ENCODE data around the gene TPO. TPM values are rescaled to one million over a fixed set of nuclear protein-coding genes. Genes with fewer than 3 reads are reported as not detected.
"Not testable (repeated sequence)": the region's sequence is repeated elsewhere in the genome, so short reads cannot be mapped to it uniquely, and the experiment has no call there.

TPO gene
- total RNA-seq, 4 donors from 2014 or later: 0.93 to 4.6 (median 1.3) TPM

DNA sequence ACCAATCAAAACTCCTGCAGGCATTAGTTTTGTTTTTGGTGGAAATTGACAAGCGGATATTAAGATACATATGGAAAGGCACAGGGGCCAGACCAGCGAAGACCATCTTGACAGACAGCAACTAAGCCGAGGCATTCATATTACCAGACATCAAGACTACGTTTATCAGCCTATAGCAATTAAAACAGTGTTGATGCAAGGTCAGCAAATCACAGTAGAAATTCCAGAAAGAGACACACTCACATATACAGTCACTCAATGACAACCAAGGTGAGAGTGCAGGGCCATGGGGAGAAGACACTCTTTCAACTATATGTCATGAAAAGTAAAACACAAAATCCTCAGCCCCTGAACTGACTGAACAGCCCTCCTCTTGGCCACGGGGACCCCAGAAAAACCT is 164.6 kb downstream of the TPO start:
- Histone ChIP-seq H3K4me3 (no peak overlapping the region), H3K9me3 (no peaks in the 10 kb centered on the region), H3K4me1 (no peaks in the 10 kb centered on the region), H3K36me3 (no peaks in the 10 kb centered on the region), H3K27me3 (no peaks in the 10 kb centered on the region), H3K27ac (no peak overlapping the region)
- no peak for DNase-seq (ENCODE audit: low spot score in 2 of 2)
- 90% methylated on average over 5 of the region's 5 CpGs for WGBS
- TF ChIP-seq, protein P1, sequence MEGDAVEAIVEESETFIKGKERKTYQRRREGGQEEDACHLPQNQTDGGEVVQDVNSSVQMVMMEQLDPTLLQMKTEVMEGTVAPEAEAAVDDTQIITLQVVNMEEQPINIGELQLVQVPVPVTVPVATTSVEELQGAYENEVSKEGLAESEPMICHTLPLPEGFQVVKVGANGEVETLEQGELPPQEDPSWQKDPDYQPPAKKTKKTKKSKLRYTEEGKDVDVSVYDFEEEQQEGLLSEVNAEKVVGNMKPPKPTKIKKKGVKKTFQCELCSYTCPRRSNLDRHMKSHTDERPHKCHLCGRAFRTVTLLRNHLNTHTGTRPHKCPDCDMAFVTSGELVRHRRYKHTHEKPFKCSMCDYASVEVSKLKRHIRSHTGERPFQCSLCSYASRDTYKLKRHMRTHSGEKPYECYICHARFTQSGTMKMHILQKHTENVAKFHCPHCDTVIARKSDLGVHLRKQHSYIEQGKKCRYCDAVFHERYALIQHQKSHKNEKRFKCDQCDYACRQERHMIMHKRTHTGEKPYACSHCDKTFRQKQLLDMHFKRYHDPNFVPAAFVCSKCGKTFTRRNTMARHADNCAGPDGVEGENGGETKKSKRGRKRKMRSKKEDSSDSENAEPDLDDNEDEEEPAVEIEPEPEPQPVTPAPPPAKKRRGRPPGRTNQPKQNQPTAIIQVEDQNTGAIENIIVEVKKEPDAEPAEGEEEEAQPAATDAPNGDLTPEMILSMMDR (IDR thresholded peaks at IDR 0.05): no peak
- TF ChIP-seq POLR2A (IDR thresholded peaks at IDR 0.05) (no peak), POLR2AphosphoS5 (IDR thresholded peaks at IDR 0.05) (no peak), EP300 (IDR thresholded peaks at IDR 0.05) (no peak)

DNA sequence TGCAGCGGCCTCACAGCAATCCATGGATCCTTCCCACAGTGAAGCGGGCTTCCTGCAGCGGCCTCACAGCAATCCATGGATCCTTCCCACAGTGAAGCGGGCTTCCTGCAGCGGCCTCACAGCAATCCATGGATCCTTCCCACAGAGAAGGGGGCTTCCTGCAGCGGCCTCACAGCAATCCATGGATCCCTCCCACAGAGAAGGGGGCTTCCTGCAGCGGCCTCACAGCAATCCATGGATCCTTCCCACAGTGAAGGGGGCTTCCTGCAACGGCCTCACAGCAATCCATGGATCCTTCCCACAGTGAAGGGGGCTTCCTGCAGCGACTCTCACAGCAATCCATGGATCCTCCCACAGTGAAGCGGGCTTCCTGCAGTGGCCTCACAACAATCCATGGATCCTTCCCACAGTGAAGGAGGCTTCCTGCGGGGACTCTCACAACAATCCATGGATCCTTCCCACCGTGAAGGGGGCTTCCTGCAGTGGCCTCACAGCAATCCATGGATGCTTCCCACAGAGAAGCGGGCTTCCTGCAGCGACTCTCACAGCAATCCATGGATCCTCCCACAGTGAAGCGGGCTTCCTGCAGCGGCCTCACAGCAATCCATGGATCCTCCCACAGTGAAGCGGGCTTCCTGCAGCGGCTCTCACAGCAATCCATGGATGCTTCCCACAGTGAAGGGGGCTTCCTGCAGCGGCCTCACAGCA is 168.1 kb downstream of the TPO start:
- H3K27ac ChIP-seq; H3K36me3 ChIP-seq; H3K4me1 ChIP-seq; H3K27me3 ChIP-seq; H3K4me3 ChIP-seq; DNase-seq (ENCODE audit: low spot score in 2 of 2); H3K9me3 ChIP-seq: not testable (repeated sequence)
- 81% methylated on average over 6 of the region's 19 CpGs for WGBS

DNA sequence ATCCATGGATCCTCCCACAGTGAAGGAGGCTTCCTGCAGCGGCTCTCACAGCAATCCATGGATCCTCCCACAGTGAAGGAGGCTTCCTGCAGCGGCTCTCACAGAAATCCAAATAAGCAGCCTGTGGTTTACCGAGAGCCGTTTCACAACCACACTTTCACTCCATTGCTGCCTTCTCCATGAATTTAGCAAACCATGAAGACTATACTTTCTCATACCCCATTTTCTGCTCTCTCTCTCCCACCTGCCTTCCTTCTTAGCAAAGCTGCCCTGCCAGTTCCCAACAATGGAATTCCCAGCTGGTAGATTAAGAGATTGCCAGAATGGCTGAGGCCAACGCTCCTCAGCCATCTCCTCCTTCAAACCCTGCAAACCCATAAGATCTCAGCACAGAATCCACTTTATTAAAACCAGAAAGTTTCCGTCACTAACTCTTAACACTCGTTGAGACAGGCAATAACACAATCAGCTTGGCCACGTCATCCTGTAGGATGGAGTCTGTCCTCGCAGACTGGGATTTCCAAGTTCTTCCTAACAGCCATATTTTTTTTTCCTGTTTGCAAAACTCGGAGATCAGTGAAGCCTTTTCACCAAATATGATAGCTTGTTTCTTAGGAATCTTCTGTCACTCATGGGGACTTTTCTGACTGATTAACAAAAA is 168.8 kb downstream of the TPO start:
- H3K36me3 ChIP-seq: no peaks in the 10 kb centered on the region
- no peaks in the 10 kb centered on the region for H3K4me1 ChIP-seq
- no peak overlapping the region for H3K4me3 ChIP-seq
- TF ChIP-seq POLR2AphosphoS5 (IDR thresholded peaks at IDR 0.05) (no peak), POLR2A (IDR thresholded peaks at IDR 0.05) (no peak), EP300 (IDR thresholded peaks at IDR 0.05) (no peak)
- TF ChIP-seq, protein P1 (IDR thresholded peaks at IDR 0.05): no peak
- no peak for DNase-seq (ENCODE audit: low spot score in 2 of 2)
- 49% methylated on average over 9 of the region's 10 CpGs for WGBS
- no peaks in the 10 kb centered on the region for H3K9me3 ChIP-seq
- no peaks in the 10 kb centered on the region for H3K27me3 ChIP-seq
- H3K27ac ChIP-seq: no peak overlapping the region

DNA sequence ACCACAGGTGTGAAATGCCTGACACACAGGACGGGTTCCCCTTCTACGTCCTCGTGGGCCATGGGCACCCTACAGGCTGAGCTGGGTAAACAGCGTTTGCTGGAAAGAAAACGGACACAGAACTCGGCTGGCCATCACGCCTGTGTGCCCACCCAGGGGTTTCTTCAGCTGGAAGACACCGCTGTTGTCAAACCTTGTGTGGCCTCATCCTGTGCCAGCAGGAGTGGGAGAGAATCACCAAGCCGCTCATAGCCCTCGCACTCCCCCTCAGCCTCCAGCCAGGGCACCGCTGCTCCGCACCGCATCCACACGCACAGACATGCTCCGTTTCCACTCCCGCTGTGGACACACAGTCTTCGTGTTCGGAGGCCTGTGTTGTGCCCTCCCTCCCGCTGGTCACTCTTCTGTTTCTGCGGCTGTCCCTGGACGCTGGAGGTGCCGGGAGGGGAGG is 169.7 kb downstream of the TPO start:
- no peak for TF ChIP-seq POLR2A (IDR thresholded peaks at IDR 0.05)
- 89% methylated on average over 22 of the region's 22 CpGs for WGBS
- H3K4me1 ChIP-seq: no peaks in the 10 kb centered on the region
- no peak overlapping the region for H3K4me3 ChIP-seq
- peaks cover 2% of the 10 kb centered on the region for H3K27me3 ChIP-seq
- no peak overlapping the region for H3K27ac ChIP-seq
- peak in 1 of 2 donors; percentile 76 for DNase-seq (ENCODE audit: low spot score in 2 of 2)
- no peaks in the 10 kb centered on the region for H3K9me3 ChIP-seq
- no peaks in the 10 kb centered on the region for H3K36me3 ChIP-seq

DNA sequence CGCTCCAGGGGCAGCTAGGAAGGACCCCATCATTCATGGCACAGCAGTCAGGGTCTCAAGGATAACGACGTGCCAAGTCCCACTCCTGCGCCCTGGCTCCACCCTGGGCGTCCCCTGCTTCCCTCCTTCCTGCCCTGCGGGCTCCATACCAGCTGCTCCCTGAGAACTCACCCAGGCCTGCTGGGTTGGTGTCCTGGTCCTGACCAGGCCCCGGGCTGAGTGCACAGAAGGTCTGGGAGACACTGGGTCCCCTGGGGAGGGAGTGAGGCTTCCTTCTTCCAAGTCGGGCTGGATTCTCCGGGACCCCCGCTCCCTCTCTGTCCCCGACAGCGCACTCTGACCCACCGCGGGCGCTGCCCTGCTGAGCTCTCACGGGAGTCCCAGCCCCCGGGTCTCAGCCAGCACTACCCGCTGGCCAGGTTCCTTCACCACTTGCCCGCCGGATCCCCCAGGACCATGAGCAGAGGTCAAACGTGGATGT is 170.8 kb downstream of the TPO start:
- Histone ChIP-seq H3K4me3 (no peak overlapping the region), H3K4me1 (no peaks in the 10 kb centered on the region), H3K36me3 (no peaks in the 10 kb centered on the region), H3K27ac (no peak overlapping the region), H3K27me3 (peaks cover 9% of the 10 kb centered on the region), H3K9me3 (no peaks in the 10 kb centered on the region)
- peak in 1 of 2 donors; percentile 77 for DNase-seq (ENCODE audit: low spot score in 2 of 2)
- 91% methylated on average over 14 of the region's 21 CpGs for WGBS
- no peak for TF ChIP-seq EP300 (IDR thresholded peaks at IDR 0.05)
- no peak for TF ChIP-seq POLR2A (IDR thresholded peaks at IDR 0.05)
- TF ChIP-seq, protein P1 (IDR thresholded peaks at IDR 0.05): no peak
- TF ChIP-seq POLR2AphosphoS5 (IDR thresholded peaks at IDR 0.05): no peak

DNA sequence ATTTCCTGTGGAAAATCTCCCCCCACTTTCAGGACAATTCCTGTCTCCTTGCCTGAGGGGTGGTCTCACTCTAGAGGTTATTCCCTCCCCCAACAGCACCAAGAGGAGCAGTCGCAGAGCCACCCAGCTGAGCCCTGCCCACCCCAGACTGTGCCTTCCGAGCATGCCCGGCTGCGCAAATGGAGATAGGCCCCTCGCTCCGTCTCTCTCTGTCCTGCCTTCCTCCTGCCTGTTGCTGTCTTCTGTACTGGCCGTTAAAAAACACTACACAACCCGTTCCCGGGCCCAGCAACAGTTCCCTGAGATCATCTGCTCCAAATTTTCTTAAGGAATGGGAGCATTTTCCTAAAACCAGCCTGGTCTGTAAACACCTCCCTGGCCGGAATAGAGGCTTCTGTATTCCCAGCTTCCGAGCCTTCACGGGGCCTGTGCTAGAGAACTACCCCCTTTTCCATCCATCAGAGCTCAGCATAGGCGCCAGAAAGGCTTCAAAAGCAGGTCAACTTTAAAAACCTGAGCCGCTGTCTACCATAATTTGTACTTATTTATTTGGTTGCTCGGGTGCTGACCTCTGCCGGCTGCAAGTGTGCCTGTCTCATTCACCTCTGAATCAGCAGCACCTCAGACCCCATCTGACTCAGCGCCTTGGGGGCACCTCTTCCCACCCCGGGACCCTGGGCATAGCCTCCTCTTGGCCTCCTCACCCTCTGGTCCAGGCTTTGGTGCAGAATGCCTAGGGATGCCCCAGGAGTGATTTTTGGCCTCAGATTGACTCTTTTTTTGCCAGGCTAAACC is 171.6 kb downstream of the TPO start:
- Histone ChIP-seq H3K4me3 (no peak overlapping the region), H3K27me3 (peaks cover 12% of the 10 kb centered on the region), H3K27ac (no peak overlapping the region), H3K9me3 (no peaks in the 10 kb centered on the region), H3K36me3 (no peaks in the 10 kb centered on the region), H3K4me1 (no peaks in the 10 kb centered on the region)
- 90% methylated on average over 18 of the region's 18 CpGs for WGBS
- no peak for DNase-seq (ENCODE audit: low spot score in 2 of 2)
- TF ChIP-seq POLR2AphosphoS5 (IDR thresholded peaks at IDR 0.05) (no peak), POLR2A (IDR thresholded peaks at IDR 0.05) (no peak), EP300 (IDR thresholded peaks at IDR 0.05) (no peak)
- TF ChIP-seq, protein P1 (IDR thresholded peaks at IDR 0.05): no peak

All from suprapubic skin (tissue), 4 donors.